HepG2 (cell line): ENCODE data around the gene BCL2. TPM values are rescaled to one million over a fixed set of nuclear protein-coding genes. Genes with fewer than 3 reads are reported as not detected.
A peak's percentile ranks its signal among the peaks of the same experiment; 100 is the strongest.

Experiments
- ATAC-seq: fragments of 200-7000 bp; cut with Tn5 transposase; 3 replicates; pipeline ENCODE4 v1.9.1; 2020; ENCODE audit warnings: mild to moderate bottlenecking, moderate library complexity
- BruUV-seq: library from RNA; stranded (reverse); fragments of 400-500 nt; replicated peaks from 2 replicates; lab custom pipeline; 2021; lab: Mats Ljungman, UMichigan
- CTCF ChIA-PET: fragments of 300-600 bp; formaldehyde crosslinking; extraction: SDS; loops from one replicate; lab custom pipeline; 2021; ENCODE audit warnings: low total read pairs, inconsistent platforms, low intra/inter-chr PET ratio; lab: Yijun Ruan, JAX
- POLR2A ChIA-PET: fragments of 350-600 bp; sonication (Branson Sonifier 250); formaldehyde crosslinking; loops from one replicate; lab custom pipeline; 2020; ENCODE audit warnings: antibody characterized with exemption, inconsistent platforms; lab: Yijun Ruan, JAX
- DNase-seq: peaks from one replicate; pipeline ENCODE4 v3.0.0-alpha.2; 2015; ENCODE audit warnings: low spot score
- FAIRE-seq: peaks from 3 replicates; lab custom pipeline; 2011; peaks lifted over from hg19 to GRCh38; lab: Jason Lieb, UNC
- H2AFZ ChIP-seq: one replicate; pipeline ENCODE4 v1.6.1; 2011; ENCODE audit warnings: low read length, inconsistent platforms
- H3K27ac ChIP-seq: fragments of 300-600 bp; 3 replicates; pipeline ENCODE4 v1.8.0; 2011; ENCODE audit warnings: mixed run types, mild to moderate bottlenecking, mixed read lengths, low read length, inconsistent platforms; ENCODE audit not compliant: insufficient read depth; ENCODE audit errors: extremely low read length
- H3K27me3 ChIP-seq, 2 experiments: fragments of 200-600 bp in 1 of 2; 2 replicates in 1 of 2; 3 replicates in 1 of 2; pipeline versions ENCODE4 v1.6.0 to v1.8.0; 2011; ENCODE audit warnings: low read length in 2 of 2, mild to moderate bottlenecking in 2 of 2, moderate library complexity in 2 of 2, inconsistent platforms in 1 of 2; ENCODE audit not compliant: insufficient read depth in 2 of 2, control insufficient read depth in 1 of 2
- H3K36me3 ChIP-seq, 2 experiments: fragments of 200-600 bp in 1 of 2; replicated peaks in 1 of 2; 2 replicates in 1 of 2; 3 replicates in 1 of 2; pipeline versions ENCODE4 v1.5.1 to v1.8.0; 2011; ENCODE audit warnings: low read length in 2 of 2, inconsistent platforms in 1 of 2; ENCODE audit not compliant: insufficient read depth in 2 of 2, control insufficient read depth in 1 of 2
- H3K4me1 ChIP-seq: 2 replicates; pipeline ENCODE4 v1.5.1; 2012; ENCODE audit warnings: low read length, inconsistent platforms; ENCODE audit not compliant: insufficient read depth
- H3K4me2 ChIP-seq: 2 replicates; pipeline ENCODE4 v1.6.0; 2011; ENCODE audit warnings: low read depth, low read length, inconsistent platforms
- H3K4me3 ChIP-seq, 3 experiments: fragments of 200-600 bp in 1 of 3; sonication (generic), shearing (Covaris generic) in 1 of 3; replicated peaks in 1 of 3; 2 replicates each; pipeline ENCODE4 v1.5.1; 2011 to 2016; ENCODE audit warnings: low read length in 3 of 3, inconsistent platforms in 2 of 3, low read depth in 2 of 3, mild to moderate bottlenecking in 2 of 3, control low read depth in 1 of 3, mixed read lengths in 1 of 3; ENCODE audit not compliant: insufficient read depth in 1 of 3
- H3K79me2 ChIP-seq: one replicate; pipeline ENCODE4 v1.6.1; 2011; ENCODE audit warnings: low read length, inconsistent platforms; ENCODE audit not compliant: insufficient read depth
- H3K9ac ChIP-seq: 2 replicates; pipeline ENCODE4 v1.6.0; 2011; ENCODE audit warnings: mild to moderate bottlenecking, low read depth, low read length, inconsistent platforms; ENCODE audit not compliant: insufficient read depth
- H3K9me3 ChIP-seq: 2 replicates; pipeline ENCODE4 v1.5.1; 2012; ENCODE audit warnings: mild to moderate bottlenecking, low read length
- H4K20me1 ChIP-seq: 2 replicates; pipeline ENCODE4 v1.6.0; 2011; ENCODE audit warnings: inconsistent platforms, mild to moderate bottlenecking, low read length, moderate library complexity; ENCODE audit not compliant: insufficient read depth
- EED ChIP-seq: sonication (generic); formaldehyde crosslinking; IDR thresholded peaks from 2 replicates; pipeline ENCODE4 v1.5.0; 2020; ENCODE audit warnings: mild to moderate bottlenecking, missing genetic modification reagents
- MED13 ChIP-seq: sonication (generic); formaldehyde crosslinking; IDR thresholded peaks from 2 replicates; pipeline ENCODE4 v1.5.0; 2020; ENCODE audit warnings: missing genetic modification reagents
- NFE2L2 ChIP-seq: fragments of 150-350 bp; IDR thresholded peaks from 2 replicates; pipeline ENCODE4 v1.6.1; 2014; ENCODE audit warnings: low read length
- RAD21 ChIP-seq: fragments of 450-650 bp; formaldehyde crosslinking; IDR thresholded peaks from 2 replicates; pipeline ENCODE4 v1.5.0; 2020; ENCODE audit warnings: mild to moderate bottlenecking
- SAP130 ChIP-seq: IDR thresholded peaks from 2 replicates; pipeline ENCODE4 v1.6.1; 2016; ENCODE audit warnings: low read depth
- STAG1 ChIP-seq: sonication (generic); formaldehyde crosslinking; IDR thresholded peaks from 2 replicates; pipeline ENCODE4 v1.4.0; 2020; ENCODE audit warnings: missing genetic modification reagents
- TEAD3 ChIP-seq: optimal IDR thresholded peaks from 2 replicates; pipeline ENCODE3; 2016; ENCODE audit warnings: borderline replicate concordance
- ZNF17 ChIP-seq: sonication (generic); formaldehyde crosslinking; IDR thresholded peaks from 2 replicates; pipeline ENCODE4 v1.5.0; 2020; ENCODE audit warnings: mild to moderate bottlenecking, missing genetic modification reagents
- ZNF264 ChIP-seq: sonication (generic); formaldehyde crosslinking; IDR thresholded peaks from 2 replicates; pipeline ENCODE4 v1.4.0; 2020; ENCODE audit warnings: missing genetic modification reagents
- ZNF724P ChIP-seq: sonication (generic); formaldehyde crosslinking; IDR thresholded peaks from 2 replicates; pipeline ENCODE4 v1.8.0; 2022; ENCODE audit warnings: missing genetic modification reagents, borderline replicate concordance
- WGBS: methylation state at CpG from one replicate; pipeline ENCODE4 v1.1.6; 2017; ENCODE audit warnings: low lambda C conversion rate; 5-methylcytosine and 5-hydroxymethylcytosine counted together
- in situ Hi-C: cut with HindIII; loops from 2 replicates; pipeline ENCODE4 v1.10.0; 2017; ENCODE audit warnings: low pct_unique_long_range_greater_than_20kb; ENCODE audit not compliant: extremely low pct_ligation_motif_present
- intact Hi-C: fragments of 100-400 bp; cut with micrococcal nuclease; formaldehyde crosslinking; loops from one replicate; pipeline ENCODE4 v1.10.0; 2022; ENCODE audit not compliant: unreplicated experiment
- polyA plus RNA-seq, 8 experiments: library from polyadenylated mRNA; depleted of rRNA in 3 of 8; stranded (reverse) in 7 of 8; unstranded in 1 of 8; fragments of >200 nt; fragmentation: Illumina TruSeq in 4 of 8; extraction: Trizol in 4 of 8; gene quantifications; 2 replicates each; pipeline versions ENCODE4 v1.2.1 to v1.2.3, GENCODE V29; 2011 to 2016; ENCODE audit warnings: low read depth in 4 of 8, missing spikeins in 1 of 8, mixed read lengths in 1 of 8; ENCODE audit not compliant: insufficient read depth in 1 of 8
- total RNA-seq, 5 experiments: library from RNA; depleted of rRNA; stranded (reverse); fragments of >200 nt; fragmentation: Illumina TruSeq; extraction: Trizol; gene quantifications; 2 replicates each; pipeline ENCODE4 v1.2.3, GENCODE V29; 2016; ENCODE audit warnings: low read depth in 1 of 5
- TF ChIP-seq, protein P1 (sequence below): sonication (generic); formaldehyde crosslinking; IDR thresholded peaks from 2 replicates; pipeline ENCODE4 v1.8.0; 2022; ENCODE audit warnings: mild to moderate bottlenecking, missing genetic modification reagents, moderate library complexity
- TF ChIP-seq, protein P2 (sequence below), 2 experiments: sonication (generic) in 1 of 2; formaldehyde crosslinking in 1 of 2; IDR thresholded peaks; 2 replicates each; pipeline versions ENCODE4 v1.4.0 to v1.6.1; 2018 to 2020; ENCODE audit warnings: missing genetic modification reagents in 2 of 2, borderline replicate concordance in 1 of 2, low read depth in 1 of 2, mild to moderate bottlenecking in 1 of 2, missing biosample characterization in 1 of 2
- TF ChIP-seq, protein P3 (sequence below), 2 experiments: sonication (generic) in 1 of 2; formaldehyde crosslinking in 1 of 2; IDR thresholded peaks; 2 replicates each; pipeline versions ENCODE4 v1.4.0 to v1.6.1; 2016 to 2020; ENCODE audit warnings: borderline replicate concordance in 1 of 2, low read depth in 1 of 2, mild to moderate bottlenecking in 1 of 2, missing genetic modification reagents in 1 of 2
- TF ChIP-seq, protein P4 (sequence below): sonication (generic); formaldehyde crosslinking; IDR thresholded peaks from 2 replicates; pipeline ENCODE4 v1.9.0; 2022; ENCODE audit warnings: missing genetic modification reagents, mild to moderate bottlenecking, borderline replicate concordance

The BCL2 gene
- total and polyA plus RNA-seq, 2 of the 13 experiments (the other 11 are each of a cell fraction or from before 2014, with no cell fraction given) = 0.07 to 0.53 TPM

DNA sequence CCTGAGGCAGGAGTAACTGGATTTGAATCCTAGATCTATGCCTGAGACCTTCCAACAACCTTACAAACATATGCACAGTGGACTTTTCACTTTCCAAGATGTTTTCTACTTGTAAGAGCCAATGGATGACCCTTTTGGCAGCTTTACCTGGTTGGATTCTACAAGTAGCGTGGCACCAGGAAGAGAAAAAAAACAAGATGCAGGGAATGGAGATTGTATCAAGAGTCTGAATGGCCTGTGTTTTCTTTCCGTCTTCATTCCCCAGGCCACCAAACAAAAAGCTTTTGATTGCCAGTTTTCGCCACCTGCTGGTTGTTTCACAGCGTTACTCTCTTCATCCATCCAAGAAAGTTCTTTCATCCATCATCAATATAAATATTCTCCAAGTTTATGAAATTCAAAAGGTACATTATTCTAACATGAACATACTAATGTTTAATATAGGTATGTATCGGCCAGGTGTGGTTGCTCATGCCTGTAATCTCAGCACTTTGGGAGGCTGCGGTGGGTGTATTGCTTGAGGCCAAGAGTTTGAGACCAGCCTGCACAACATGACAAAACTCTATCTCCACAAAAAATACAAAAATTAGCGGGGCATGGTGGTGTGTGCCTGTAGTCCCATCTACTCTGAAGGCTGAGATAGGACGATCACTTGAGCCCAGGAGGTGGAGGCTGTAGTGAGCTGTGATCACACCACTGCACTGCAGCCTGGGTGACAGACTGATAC, 3.5 kb upstream of the BCL2 start:
- Histone ChIP-seq H3K9me3 (no peaks in the 10 kb centered on the region), H3K4me2 (peak overlapping the region; percentile 75), H3K4me3 (peak overlapping the region in 1 of 3 experiments; percentile 44; a peak in 1 of 6 replicates), H2AFZ (no peak overlapping the region), H3K36me3 (no peaks in the 10 kb centered on the region), H3K27me3 (peaks cover 0 to 14% of the 10 kb centered on the region in 2 experiments; a peak in 4 of 5 replicates), H3K9ac (peak overlapping the region; percentile 32; the same call in 1 of the 2 replicates), H3K4me1 (peaks cover 34% of the 10 kb centered on the region), H4K20me1 (no peaks in the 10 kb centered on the region), H3K79me2 (no peaks in the 10 kb centered on the region), H3K27ac (no peak overlapping the region)
- DNase-seq (peak; percentile 63), ATAC-seq (peak; percentile 45), FAIRE-seq (peak; percentile 88)
- WGBS = 14% methylated on average over 8 of the region's 8 CpGs
- BruUV-seq = no TSS peak
- ChIA-PET POLR2A (no interaction called here), CTCF (interaction anchor here (1.1 to 1.9 kb wide), 4 partner anchors 191 to 307 kb away, joined by 3 to 9 read pairs (median 4); no protein-coding TSS in a partner anchor)
- intact Hi-C loops = loop anchor here (1.0 to 5.0 kb wide), 4 partner anchors 114 to 307 kb away; no protein-coding TSS in a partner anchor
- in situ Hi-C loops = loop anchor here (5.0 kb wide), 1 partner anchor 306 kb away; no protein-coding TSS in a partner anchor
- TF ChIP-seq STAG1 (CRISPR knock-in tag) = peak; percentile 62
- TF ChIP-seq ZNF264 (CRISPR knock-in tag) = no peak
- TF ChIP-seq TEAD3 (CRISPR knock-in tag) = no peak
- TF ChIP-seq, protein P1, sequence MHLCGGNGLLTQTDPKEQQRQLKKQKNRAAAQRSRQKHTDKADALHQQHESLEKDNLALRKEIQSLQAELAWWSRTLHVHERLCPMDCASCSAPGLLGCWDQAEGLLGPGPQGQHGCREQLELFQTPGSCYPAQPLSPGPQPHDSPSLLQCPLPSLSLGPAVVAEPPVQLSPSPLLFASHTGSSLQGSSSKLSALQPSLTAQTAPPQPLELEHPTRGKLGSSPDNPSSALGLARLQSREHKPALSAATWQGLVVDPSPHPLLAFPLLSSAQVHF (CRISPR knock-in tag) = no peak
- TF ChIP-seq, protein P2, sequence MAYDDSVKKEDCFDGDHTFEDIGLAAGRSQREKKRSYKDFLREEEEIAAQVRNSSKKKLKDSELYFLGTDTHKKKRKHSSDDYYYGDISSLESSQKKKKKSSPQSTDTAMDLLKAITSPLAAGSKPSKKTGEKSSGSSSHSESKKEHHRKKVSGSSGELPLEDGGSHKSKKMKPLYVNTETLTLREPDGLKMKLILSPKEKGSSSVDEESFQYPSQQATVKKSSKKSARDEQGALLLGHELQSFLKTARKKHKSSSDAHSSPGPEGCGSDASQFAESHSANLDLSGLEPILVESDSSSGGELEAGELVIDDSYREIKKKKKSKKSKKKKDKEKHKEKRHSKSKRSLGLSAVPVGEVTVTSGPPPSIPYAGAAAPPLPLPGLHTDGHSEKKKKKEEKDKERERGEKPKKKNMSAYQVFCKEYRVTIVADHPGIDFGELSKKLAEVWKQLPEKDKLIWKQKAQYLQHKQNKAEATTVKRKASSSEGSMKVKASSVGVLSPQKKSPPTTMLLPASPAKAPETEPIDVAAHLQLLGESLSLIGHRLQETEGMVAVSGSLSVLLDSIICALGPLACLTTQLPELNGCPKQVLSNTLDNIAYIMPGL (CRISPR knock-in tag; IDR thresholded peaks at IDR 0.05; ENCODE audit: borderline replicate concordance in 1 of 2, low read depth in 1 of 2) = peak in 1 of 2 experiments; percentile 31; a peak in 1 of 4 replicates
- TF ChIP-seq MED13 (CRISPR knock-in tag) = no peak
- no peak for TF ChIP-seq NFE2L2
- no peak for TF ChIP-seq ZNF17 (CRISPR knock-in tag)
- TF ChIP-seq, protein P3, sequence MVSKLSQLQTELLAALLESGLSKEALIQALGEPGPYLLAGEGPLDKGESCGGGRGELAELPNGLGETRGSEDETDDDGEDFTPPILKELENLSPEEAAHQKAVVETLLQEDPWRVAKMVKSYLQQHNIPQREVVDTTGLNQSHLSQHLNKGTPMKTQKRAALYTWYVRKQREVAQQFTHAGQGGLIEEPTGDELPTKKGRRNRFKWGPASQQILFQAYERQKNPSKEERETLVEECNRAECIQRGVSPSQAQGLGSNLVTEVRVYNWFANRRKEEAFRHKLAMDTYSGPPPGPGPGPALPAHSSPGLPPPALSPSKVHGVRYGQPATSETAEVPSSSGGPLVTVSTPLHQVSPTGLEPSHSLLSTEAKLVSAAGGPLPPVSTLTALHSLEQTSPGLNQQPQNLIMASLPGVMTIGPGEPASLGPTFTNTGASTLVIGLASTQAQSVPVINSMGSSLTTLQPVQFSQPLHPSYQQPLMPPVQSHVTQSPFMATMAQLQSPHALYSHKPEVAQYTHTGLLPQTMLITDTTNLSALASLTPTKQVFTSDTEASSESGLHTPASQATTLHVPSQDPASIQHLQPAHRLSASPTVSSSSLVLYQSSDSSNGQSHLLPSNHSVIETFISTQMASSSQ (IDR thresholded peaks at IDR 0.05; ENCODE audit: low read depth) = no peak
- TF ChIP-seq, protein P3 (CRISPR knock-in tag; IDR thresholded peaks at IDR 0.05; ENCODE audit: borderline replicate concordance) = no peak
- 0 out of 2 replicates have a peak, but pooled peaks have one; percentile 15 for TF ChIP-seq SAP130 (CRISPR knock-in tag)
- TF ChIP-seq RAD21 (CRISPR knock-in tag) = peak; percentile 37; the same call in 1 of the 2 replicates
- TF ChIP-seq, protein P4, sequence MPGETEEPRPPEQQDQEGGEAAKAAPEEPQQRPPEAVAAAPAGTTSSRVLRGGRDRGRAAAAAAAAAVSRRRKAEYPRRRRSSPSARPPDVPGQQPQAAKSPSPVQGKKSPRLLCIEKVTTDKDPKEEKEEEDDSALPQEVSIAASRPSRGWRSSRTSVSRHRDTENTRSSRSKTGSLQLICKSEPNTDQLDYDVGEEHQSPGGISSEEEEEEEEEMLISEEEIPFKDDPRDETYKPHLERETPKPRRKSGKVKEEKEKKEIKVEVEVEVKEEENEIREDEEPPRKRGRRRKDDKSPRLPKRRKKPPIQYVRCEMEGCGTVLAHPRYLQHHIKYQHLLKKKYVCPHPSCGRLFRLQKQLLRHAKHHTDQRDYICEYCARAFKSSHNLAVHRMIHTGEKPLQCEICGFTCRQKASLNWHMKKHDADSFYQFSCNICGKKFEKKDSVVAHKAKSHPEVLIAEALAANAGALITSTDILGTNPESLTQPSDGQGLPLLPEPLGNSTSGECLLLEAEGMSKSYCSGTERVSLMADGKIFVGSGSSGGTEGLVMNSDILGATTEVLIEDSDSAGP (CRISPR knock-in tag) = no peak
- no peak for TF ChIP-seq EED (CRISPR knock-in tag)
- no peak for TF ChIP-seq ZNF724P (CRISPR knock-in tag)
